Right forelimb (tissue), 1 donor: ENCODE data around the gene KPNA4.
"Not testable (repeated sequence)": the region's sequence is repeated elsewhere in the genome, so short reads cannot be mapped to it uniquely, and the experiment has no call there.

Experiments
- DNase-seq: peaks from one replicate; pipeline ENCODE4 v3.0.0-alpha.2; 2018

KPNA4 gene

GRCh38 chr3:160482796-160483195 lies 82.6 kb downstream of the KPNA4 start:
- DNase-seq: no peak

- DNase-seq: no peak
These were observed 83.5 kb downstream of the KPNA4 start for GRCh38 chr3:160481856-160482255.

- DNase-seq: no peak
These were observed 84.4 kb downstream of the KPNA4 start for GRCh38 chr3:160480931-160481330.

GRCh38 chr3:160479376-160479775 lies 86.0 kb downstream of the KPNA4 start:
- no peak for DNase-seq

GRCh38 chr3:160478338-160478737 lies 87.0 kb downstream of the KPNA4 start:
- no peak for DNase-seq

GRCh38 chr3:160477750-160478149 lies 87.6 kb downstream of the KPNA4 start:
- DNase-seq: no peak

- DNase-seq: no peak
These were observed 89.5 kb downstream of the KPNA4 start for GRCh38 chr3:160475884-160476283.

GRCh38 chr3:160475153-160475552 lies 90.2 kb downstream of the KPNA4 start:
- DNase-seq: no peak

- DNase-seq: no peak
These were observed 90.9 kb downstream of the KPNA4 start for GRCh38 chr3:160474416-160474838.

GRCh38 chr3:160473978-160474377 lies 91.4 kb downstream of the KPNA4 start:
- no peak for DNase-seq

GRCh38 chr3:160473221-160473620 lies 92.2 kb downstream of the KPNA4 start:
- no peak for DNase-seq

- no peak for DNase-seq
These were observed 93.0 kb downstream of the KPNA4 start for GRCh38 chr3:160472344-160472743.

GRCh38 chr3:160471892-160472291 lies 93.5 kb downstream of the KPNA4 start:
- no peak for DNase-seq

- no peak for DNase-seq
These were observed 95.2 kb downstream of the KPNA4 start for GRCh38 chr3:160470181-160470580.

GRCh38 chr3:160464971-160465370 lies 100.4 kb downstream of the KPNA4 start:
- no peak for DNase-seq

- no peak for DNase-seq
These were observed 101.0 kb downstream of the KPNA4 start for GRCh38 chr3:160464321-160464720.

- no peak for DNase-seq
These were observed 105.3 kb downstream of the KPNA4 start for GRCh38 chr3:160460033-160460432.

GRCh38 chr3:160459450-160459970 lies 105.9 kb downstream of the KPNA4 start:
- DNase-seq: no peak

- no peak for DNase-seq
These were observed 107.2 kb downstream of the KPNA4 start for GRCh38 chr3:160458151-160458550.

- no peak for DNase-seq
These were observed 109.5 kb downstream of the KPNA4 start for GRCh38 chr3:160455846-160456245.

GRCh38 chr3:160454995-160455394 lies 110.4 kb downstream of the KPNA4 start:
- no peak for DNase-seq

- not testable (repeated sequence) for DNase-seq
These were observed 113.1 kb downstream of the KPNA4 start for GRCh38 chr3:160452251-160452650.

- DNase-seq: no peak
These were observed 113.8 kb downstream of the KPNA4 start for GRCh38 chr3:160451602-160452001.

GRCh38 chr3:160450846-160451245 lies 114.5 kb downstream of the KPNA4 start:
- no peak for DNase-seq
